ENCODE results near the gene ADPRHL1.

DNA sequence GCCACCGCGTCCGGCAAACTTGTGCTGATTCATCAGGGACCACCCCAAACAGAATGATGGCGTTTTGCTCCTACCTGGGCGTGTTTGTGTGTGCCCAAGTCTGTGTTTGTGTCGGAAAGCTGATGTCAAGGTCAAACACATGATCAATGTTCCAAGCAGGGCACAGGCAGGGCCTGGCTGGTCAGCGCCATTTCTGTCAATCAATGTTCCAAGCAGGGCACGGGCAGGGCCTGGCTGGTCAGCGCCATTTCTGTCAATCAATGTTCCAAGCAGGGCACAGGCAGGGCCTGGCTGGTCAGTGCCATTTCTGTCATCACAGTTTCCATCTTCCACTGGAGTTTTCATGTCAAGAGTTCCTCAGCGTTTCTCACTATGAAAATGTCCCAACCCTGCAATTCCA lies 74.5 kb downstream of the ADPRHL1 start:
- TF ChIP-seq, protein P1, sequence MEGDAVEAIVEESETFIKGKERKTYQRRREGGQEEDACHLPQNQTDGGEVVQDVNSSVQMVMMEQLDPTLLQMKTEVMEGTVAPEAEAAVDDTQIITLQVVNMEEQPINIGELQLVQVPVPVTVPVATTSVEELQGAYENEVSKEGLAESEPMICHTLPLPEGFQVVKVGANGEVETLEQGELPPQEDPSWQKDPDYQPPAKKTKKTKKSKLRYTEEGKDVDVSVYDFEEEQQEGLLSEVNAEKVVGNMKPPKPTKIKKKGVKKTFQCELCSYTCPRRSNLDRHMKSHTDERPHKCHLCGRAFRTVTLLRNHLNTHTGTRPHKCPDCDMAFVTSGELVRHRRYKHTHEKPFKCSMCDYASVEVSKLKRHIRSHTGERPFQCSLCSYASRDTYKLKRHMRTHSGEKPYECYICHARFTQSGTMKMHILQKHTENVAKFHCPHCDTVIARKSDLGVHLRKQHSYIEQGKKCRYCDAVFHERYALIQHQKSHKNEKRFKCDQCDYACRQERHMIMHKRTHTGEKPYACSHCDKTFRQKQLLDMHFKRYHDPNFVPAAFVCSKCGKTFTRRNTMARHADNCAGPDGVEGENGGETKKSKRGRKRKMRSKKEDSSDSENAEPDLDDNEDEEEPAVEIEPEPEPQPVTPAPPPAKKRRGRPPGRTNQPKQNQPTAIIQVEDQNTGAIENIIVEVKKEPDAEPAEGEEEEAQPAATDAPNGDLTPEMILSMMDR (IDR thresholded peaks at IDR 0.05): no peak
- TF ChIP-seq EZH2 (IDR thresholded peaks at IDR 0.05): no peak
- no peak for TF ChIP-seq EZH2phosphoT487 (IDR thresholded peaks at IDR 0.05)
